GM12891 (cell line): ENCODE measurements around the gene COL4A2.

Experiments used
- PAX5 ChIP-seq: IDR thresholded peaks from 2 replicates; pipeline ENCODE4 v1.6.1; 2011; ENCODE audit warnings: low read length, moderate library complexity, mild to moderate bottlenecking; ENCODE audit not compliant: insufficient read depth, severe bottlenecking
- POLR2A ChIP-seq: IDR thresholded peaks from 2 replicates; pipeline ENCODE4 v1.6.1; 2011; ENCODE audit warnings: low read depth, low read length, control low read depth
- POLR2AphosphoS5 ChIP-seq: IDR thresholded peaks from 2 replicates; pipeline ENCODE4 v1.6.1; 2011; ENCODE audit warnings: low read depth, low read length, control low read depth
- SPI1 ChIP-seq: IDR thresholded peaks from 2 replicates; pipeline ENCODE4 v1.6.1; 2011; ENCODE audit warnings: low read depth, low read length, control low read depth

GRCh38 chr13:110297011-110297410 lies 10.1 kb upstream of the COL4A2 start:
- no peak for TF ChIP-seq PAX5
- no peak for TF ChIP-seq POLR2A
- no peak for TF ChIP-seq POLR2AphosphoS5
- TF ChIP-seq SPI1: no peak
